ENCODE measurements around the gene CLDN19.
"Not testable (repeated sequence)": the region's sequence is repeated elsewhere in the genome, so short reads cannot be mapped to it uniquely, and the experiment has no call there.

Gene CLDN19

GRCh38 chr1:42737257-42737656 is 2.8 kb downstream of the CLDN19 start:
- no peak for DNase-seq

GRCh38 chr1:42736571-42737200 is 3.4 kb downstream of the CLDN19 start:
- no peak for DNase-seq

DNA sequence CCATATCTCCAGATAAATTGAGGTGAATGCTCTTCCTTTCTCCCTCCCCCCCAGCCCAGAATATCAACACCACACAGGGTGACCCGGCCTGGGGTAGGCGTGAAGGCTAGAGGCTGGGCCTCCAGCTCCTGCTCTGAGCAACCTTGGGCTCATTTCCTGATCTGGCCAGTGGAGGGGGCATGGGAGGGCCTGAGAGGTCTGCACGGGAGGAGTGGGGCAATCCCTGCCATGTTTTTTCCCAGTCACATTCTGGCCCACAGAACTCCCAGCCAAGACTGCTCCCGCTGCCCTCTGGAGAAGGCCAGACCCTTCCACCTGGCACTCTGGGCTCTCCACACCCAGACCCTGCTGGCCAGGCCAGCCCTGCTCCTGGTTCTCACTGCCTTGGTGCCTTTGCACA is 3.9 kb downstream of the CLDN19 start:
- DNase-seq, result peak; percentile 34

DNA sequence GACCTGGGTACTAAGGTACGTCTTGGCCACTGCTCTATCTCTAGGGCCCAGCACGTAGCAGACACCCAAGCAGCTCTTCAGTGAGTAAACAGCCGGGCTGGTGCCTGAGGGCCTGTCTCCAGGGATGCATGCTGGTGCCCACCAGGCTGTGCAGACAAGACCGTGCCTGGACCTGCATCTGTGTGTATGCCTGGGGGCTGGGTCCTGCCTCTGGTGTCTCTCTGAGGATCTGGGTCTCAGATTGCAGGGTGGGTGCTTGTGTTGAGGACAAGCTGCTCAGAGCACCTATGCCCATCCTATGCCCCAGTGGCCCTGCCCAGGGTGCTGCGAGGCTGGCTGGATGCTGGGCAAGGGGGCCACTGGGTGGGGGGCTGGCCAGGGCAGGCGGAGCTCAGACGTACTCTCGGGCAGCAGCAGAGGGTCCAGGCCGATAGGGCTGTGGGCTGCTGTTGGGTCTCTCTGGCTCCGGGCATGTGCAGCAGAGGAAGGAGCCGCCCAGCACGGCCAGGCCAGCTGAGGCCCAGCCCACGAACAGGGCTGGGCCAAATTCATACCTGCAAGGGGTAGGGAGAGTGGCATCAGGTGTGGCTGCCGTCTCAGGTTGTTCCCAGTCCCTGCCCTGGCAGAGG is 4.4 kb downstream of the CLDN19 start:
- no peak for DNase-seq

DNA sequence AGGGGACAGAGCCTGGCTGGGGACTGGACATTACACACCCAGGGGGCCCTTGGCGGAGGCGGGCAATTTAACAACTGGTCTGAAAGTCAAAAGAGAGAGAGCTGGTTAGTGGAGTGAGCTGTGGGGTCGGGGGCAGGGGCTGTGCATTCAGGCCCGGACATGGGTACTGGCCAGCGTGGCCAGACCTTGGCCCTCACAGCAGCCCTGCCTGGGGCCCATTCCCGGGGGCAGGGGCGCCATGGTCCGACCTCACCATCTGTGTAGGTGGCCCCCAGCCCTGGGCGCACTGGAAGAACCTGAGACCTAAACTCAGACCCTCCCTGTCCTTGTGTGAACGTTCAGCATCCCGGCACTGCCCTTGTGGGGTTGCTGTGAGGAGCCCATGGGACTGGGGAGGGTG is 5.0 kb downstream of the CLDN19 start:
- DNase-seq, result no peak

GRCh38 chr1:42734201-42735035 is 5.6 kb downstream of the CLDN19 start:
- no peak for DNase-seq

- DNase-seq, result no peak
Observed at GRCh38 chr1:42733415-42734200, 6.4 kb downstream of the CLDN19 start.

- DNase-seq, result no peak
Observed at GRCh38 chr1:42732126-42732680, 7.8 kb downstream of the CLDN19 start.

- DNase-seq, result no peak
Observed at GRCh38 chr1:42731585-42731984, 8.5 kb downstream of the CLDN19 start.

GRCh38 chr1:42730988-42731387 is 9.0 kb downstream of the CLDN19 start:
- DNase-seq, result no peak

GRCh38 chr1:42730002-42730401 is 10.0 kb downstream of the CLDN19 start:
- no peak for DNase-seq

DNA sequence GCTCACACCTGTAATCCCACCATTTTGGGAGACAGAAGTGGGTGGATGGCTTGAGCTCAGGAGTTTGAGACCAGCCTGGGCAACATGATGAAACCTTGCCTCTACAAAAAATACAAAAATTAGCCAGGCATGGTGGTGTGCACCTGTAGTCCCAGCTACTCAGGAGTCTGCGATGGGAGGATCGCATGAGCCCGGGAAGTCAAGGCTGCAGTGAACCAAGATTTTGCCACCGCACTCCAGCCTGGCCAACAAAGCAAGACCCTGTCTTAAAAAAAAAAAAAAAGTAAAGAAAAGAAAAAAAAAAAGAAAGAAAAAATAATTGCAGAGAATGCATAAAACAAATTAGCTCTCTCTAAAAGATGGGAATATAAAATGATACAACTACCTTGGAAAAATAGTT is 14.2 kb downstream of the CLDN19 start:
- not testable (repeated sequence) for DNase-seq

DNA sequence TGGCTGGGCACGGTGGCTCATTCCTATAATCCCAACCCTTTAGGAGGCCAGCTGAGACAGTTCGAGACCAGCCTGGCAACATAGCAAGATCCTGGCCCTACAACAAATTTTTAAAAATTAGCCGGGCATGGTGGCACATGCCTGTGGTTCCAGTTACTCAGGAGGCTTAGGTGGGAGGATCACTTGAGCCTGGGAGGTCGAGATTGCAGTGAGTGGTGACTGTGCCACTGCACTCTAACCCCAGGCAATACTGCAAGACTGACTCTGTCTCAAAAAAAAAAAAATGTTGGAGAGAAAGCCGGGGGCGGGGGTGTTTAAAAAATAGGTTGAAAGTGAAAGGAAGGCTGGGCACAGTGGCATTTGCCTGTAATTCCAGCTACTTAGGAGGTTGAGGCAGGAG is 16.5 kb downstream of the CLDN19 start:
- DNase-seq, result no peak

DNA sequence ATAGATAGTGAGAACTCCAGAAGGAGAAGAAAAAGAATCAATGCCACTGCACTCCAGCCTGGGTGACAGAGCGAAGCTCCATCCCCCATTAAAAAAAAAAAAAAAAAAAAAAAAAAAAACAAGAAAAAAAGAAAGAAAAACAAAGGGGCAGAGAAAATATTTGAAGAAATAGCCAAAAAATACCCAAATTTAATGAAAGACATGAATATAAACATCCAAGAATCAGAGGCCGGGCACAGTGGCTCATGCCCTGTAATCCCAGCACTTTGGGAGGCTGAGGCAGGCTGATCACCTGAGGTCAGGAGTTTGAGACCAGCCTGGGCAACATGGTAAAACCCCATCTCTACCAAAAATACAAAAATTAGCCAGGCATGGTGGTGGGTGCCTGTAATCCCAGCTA is 17.6 kb downstream of the CLDN19 start:
- DNase-seq, result not testable (repeated sequence)

- no peak for DNase-seq
Observed at GRCh38 chr1:42721926-42722325, 18.1 kb downstream of the CLDN19 start.

GRCh38 chr1:42720868-42721267 is 19.2 kb downstream of the CLDN19 start:
- no peak for DNase-seq

DNA sequence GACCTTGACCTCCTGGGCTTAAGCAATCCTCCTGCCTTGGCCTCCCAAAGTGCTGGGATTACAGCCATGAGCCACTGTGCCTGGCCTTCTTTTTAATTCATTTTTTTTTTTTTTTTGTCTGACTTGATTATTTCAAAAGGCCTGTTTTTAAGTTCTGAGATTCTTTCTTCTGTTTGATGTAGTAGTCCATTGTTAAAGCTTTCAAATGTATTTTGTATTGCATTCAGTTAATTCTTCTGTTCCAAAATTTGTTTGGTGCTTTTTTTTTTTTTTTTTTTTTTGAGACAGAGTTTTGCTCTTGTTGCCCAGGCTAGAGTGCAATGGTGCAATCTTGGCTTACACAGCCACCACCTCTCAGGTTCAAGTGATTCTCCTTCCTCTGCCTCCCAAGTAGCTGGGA is 25.6 kb downstream of the CLDN19 start:
- not testable (repeated sequence) for DNase-seq

GRCh38 chr1:42713293-42713692 is 26.7 kb downstream of the CLDN19 start:
- DNase-seq, result no peak

DNA sequence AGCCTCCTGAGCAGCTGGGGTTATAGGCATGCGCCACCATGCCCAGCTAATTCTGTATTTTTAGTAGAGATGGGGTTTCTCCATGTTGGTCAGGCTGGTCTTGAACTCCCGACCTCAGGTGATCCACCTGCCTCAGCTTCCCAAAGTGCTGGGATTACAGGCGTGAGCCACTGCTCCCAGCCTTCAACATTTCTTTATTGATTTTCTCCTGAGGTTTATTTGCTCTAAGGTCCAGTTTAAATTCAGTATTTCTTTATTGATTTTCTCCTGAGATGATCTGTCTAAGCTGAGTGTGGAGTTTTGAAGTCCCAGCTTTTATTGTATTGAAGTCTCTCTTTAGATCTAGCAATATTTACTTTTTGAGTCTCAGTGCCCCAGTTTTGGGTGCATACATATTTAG is 27.2 kb downstream of the CLDN19 start:
- DNase-seq, result not testable (repeated sequence)

DNA sequence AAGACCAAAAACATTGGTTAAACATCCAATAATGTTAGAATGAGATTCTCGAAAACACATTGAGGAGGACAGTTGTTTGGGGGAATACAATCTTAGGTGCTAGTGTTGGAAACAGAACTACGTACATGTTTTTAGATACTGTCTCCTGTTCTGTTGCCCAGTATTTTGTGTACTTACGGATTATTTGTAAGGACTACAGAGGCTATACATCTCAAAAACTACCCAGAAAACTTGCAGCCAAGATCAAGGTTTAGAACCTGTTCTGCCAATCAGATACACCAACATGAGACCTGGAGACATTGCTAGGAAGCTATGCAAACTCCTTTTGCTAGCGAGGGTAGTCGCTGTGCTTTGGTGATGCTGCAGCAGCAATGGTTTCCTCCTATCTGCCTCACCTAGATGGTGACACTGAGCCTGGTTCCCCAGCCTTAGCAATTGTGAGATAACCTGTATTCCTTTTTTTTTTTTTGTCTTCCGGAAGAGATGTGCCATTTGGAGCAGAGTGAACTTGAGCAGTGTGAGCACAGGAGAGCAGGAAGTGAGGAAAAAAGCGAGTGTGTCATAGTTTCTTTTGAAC is 36.1 kb downstream of the CLDN19 start:
- DNase-seq, result no peak

DNA sequence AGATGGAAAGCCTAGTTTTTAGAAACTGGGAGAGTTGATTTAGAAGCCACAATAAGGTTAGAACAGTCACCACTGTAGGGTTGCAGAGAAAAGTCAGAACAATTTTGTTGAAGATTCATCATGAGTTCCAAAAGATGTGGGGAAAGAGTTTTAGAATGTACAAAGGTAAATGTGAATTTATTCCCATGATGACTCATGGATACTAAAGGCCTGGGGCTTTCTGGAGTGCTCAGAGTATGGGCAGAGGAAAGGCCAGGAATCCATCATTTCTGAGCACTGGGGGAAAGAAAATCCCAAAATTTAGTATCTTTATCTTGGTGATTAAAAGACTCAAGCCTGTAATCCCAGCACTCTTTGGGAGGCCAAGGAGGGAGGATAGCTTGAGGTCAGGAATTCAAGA is 40.0 kb downstream of the CLDN19 start:
- DNase-seq, result no peak

DNA sequence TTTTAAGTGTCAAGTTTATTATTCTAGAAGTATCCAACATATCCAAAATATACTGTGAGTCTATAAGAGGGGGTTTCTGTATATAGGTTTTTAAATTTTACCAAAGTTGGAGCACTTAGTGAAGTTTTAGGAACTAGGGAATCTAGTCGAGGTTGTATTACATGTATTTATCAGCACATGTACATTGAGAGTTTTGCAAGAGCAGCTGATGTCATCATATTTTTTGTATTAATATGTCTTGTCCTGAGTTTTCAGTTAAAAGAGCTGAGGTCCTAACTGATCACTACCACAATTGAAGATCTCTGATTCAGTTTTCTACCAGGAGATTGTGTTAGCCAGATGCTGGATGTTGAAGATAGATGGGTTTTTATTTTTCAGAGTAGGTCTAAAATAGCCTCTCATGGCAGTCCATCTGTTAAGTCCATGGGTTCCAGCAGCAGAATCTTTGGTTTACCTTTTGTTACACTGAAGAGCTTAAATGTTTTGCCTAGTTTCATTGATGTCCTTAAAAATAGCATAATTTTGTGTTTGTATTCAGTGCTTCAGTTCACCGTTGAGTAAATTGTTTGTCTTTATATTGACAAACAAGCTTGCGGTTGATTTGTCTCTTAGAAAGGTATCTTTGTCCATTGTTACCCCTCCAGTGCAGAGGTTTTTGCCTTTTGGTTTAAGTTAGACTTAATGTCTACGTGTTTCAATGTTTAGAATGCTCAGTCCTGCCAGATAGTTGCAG is 41.8 kb downstream of the CLDN19 start:
- no peak for DNase-seq
